HCT116 (cell line): Measurements from ENCODE around the gene AARS2. TPM values are rescaled to one million over a fixed set of nuclear protein-coding genes. Genes with fewer than 3 reads are reported as not detected.
"Not testable (repeated sequence)": the region's sequence is repeated elsewhere in the genome, so short reads cannot be mapped to it uniquely, and the experiment has no call there.

Experiments
- ATAC-seq: fragments of 200-7000 bp; cut with Tn5 transposase; 2 replicates; pipeline ENCODE4 v1.9.1; 2020; ENCODE audit warnings: mild to moderate bottlenecking, moderate library complexity
- BruUV-seq: library from RNA; stranded (reverse); fragments of 400-500 nt; replicated peaks from 2 replicates; lab custom pipeline; 2021; lab: Mats Ljungman, UMichigan
- CTCF ChIA-PET: fragments of 300-600 bp; sonication (Branson Sonifier 250); formaldehyde crosslinking; loops from one replicate; lab custom pipeline; 2021; ENCODE audit warnings: antibody characterized with exemption; lab: Charles Lee
- POLR2A ChIA-PET: fragments of 300-600, 350-600 bp; sonication (Branson Sonifier 250); formaldehyde crosslinking; loops from one replicate; lab custom pipeline; 2021; ENCODE audit warnings: antibody characterized with exemption; lab: Charles Lee
- RAD21 ChIA-PET, 2 experiments: fragments of 300-600 bp; sonication (Branson Sonifier 250); formaldehyde crosslinking; loops; one replicate each; lab custom pipeline; 2023; ENCODE audit warnings: low total read pairs in 2 of 2; ENCODE audit not compliant: uncharacterized antibody in 2 of 2, unreplicated experiment in 2 of 2, low non-redundant PET in 1 of 2; lab: Charles Lee
- DNase-seq: peaks from one replicate; pipeline ENCODE4 v3.0.0-alpha.2; 2010; ENCODE audit warnings: low read depth, low spot score
- H2AFZ ChIP-seq: fragments of 200-600 bp; shearing (Covaris generic), sonication (generic); 2 replicates; pipeline ENCODE4 v1.6.1; 2017; ENCODE audit warnings: low read depth, mixed run types, mixed read lengths, antibody characterized with exemption, low read length; ENCODE audit not compliant: poor library complexity, severe bottlenecking
- H3K27ac ChIP-seq: 2 replicates; pipeline ENCODE4 v1.5.1; 2012; ENCODE audit warnings: low read depth, low read length
- H3K27me3 ChIP-seq: fragments of 200-600 bp; sonication (generic); 2 replicates; pipeline ENCODE4 v1.6.1; 2016; ENCODE audit warnings: mixed run types, low read length, mixed read lengths; ENCODE audit not compliant: insufficient read depth
- H3K36me3 ChIP-seq, 2 experiments: fragments of 200-500 bp in 1 of 2; fragments of 200-600 bp in 1 of 2; sonication (Bioruptor generic) in 1 of 2; sonication (generic) in 1 of 2; 2 replicates each; pipeline versions ENCODE4 v1.5.1 to v1.6.1; 2014 to 2016; ENCODE audit warnings: low read length in 2 of 2, inconsistent platforms in 1 of 2, mixed read lengths in 1 of 2, mixed run types in 1 of 2; ENCODE audit not compliant: insufficient read depth in 2 of 2, control insufficient read depth in 1 of 2
- H3K4me1 ChIP-seq, 2 experiments: fragments of 200-600 bp in 1 of 2; sonication (generic) in 1 of 2; 2 replicates each; pipeline versions ENCODE4 v1.5.1 to v1.6.1; 2012 to 2017; ENCODE audit warnings: low read length in 2 of 2, inconsistent platforms in 1 of 2, mild to moderate bottlenecking in 1 of 2, mixed read lengths in 1 of 2, mixed run types in 1 of 2, moderate library complexity in 1 of 2; ENCODE audit not compliant: insufficient read depth in 2 of 2, control insufficient read depth in 1 of 2
- H3K4me2 ChIP-seq: fragments of 200-600 bp; sonication (generic); 2 replicates; pipeline ENCODE4 v1.6.1; 2017; ENCODE audit warnings: mixed run types, low read length, mixed read lengths
- H3K4me3 ChIP-seq, 2 experiments: fragments of 200-600 bp in 1 of 2; sonication (generic) in 1 of 2; replicated peaks in 1 of 2; 2 replicates each; pipeline ENCODE4 v1.5.1; 2011 to 2016; ENCODE audit warnings: low read length in 2 of 2, control low read depth in 1 of 2, low read depth in 1 of 2, mild to moderate bottlenecking in 1 of 2, mixed read lengths in 1 of 2, mixed run types in 1 of 2
- H3K79me2 ChIP-seq: fragments of 200-600 bp; sonication (generic); 2 replicates; pipeline ENCODE4 v1.6.1; 2017; ENCODE audit warnings: mild to moderate bottlenecking, mixed run types, low read length, moderate library complexity, mixed read lengths; ENCODE audit not compliant: insufficient read depth
- H3K9ac ChIP-seq: fragments of 200-600 bp; sonication (generic); 2 replicates; pipeline ENCODE4 v1.6.1; 2016; ENCODE audit warnings: low read length, mixed read lengths
- H3K9me2 ChIP-seq: fragments of 200-600 bp; sonication (generic), shearing (Covaris generic); 2 replicates; pipeline ENCODE4 v1.6.1; 2017; ENCODE audit warnings: mixed run types, mild to moderate bottlenecking, moderate library complexity; ENCODE audit not compliant: insufficient read depth
- H3K9me3 ChIP-seq, 2 experiments: fragments of 200-500 bp in 1 of 2; fragments of 200-600 bp in 1 of 2; sonication (Bioruptor generic) in 1 of 2; sonication (generic) in 1 of 2; 2 replicates each; pipeline ENCODE4 v1.6.1; 2014 to 2017; ENCODE audit warnings: low read length in 2 of 2, mixed read lengths in 2 of 2, inconsistent platforms in 1 of 2, low read depth in 1 of 2, mild to moderate bottlenecking in 1 of 2, mixed run types in 1 of 2, moderate library complexity in 1 of 2; ENCODE audit not compliant: control insufficient read depth in 1 of 2, insufficient read depth in 1 of 2
- H4K20me1 ChIP-seq: fragments of 200-600 bp; sonication (generic), shearing (Covaris generic); 2 replicates; pipeline ENCODE4 v1.6.1; 2017; ENCODE audit warnings: mixed run types, mild to moderate bottlenecking, moderate library complexity; ENCODE audit not compliant: insufficient read depth
- ATF3 ChIP-seq: IDR thresholded peaks from 2 replicates; pipeline ENCODE4 v1.6.1; 2012
- CBX3 ChIP-seq: IDR thresholded peaks from 2 replicates; pipeline ENCODE4 v1.6.1; 2012; ENCODE audit warnings: low read depth
- CTCF ChIP-seq, 3 experiments: fragments of 200-600 bp in 1 of 3; sonication (generic) in 1 of 3; IDR thresholded peaks in 2 of 3; conservative IDR thresholded peaks in 1 of 3; 2 replicates each; pipeline ENCODE4 v1.5.1; 2012 to 2017; ENCODE audit warnings: low read depth in 2 of 3, low read length in 2 of 3, antibody characterized with exemption in 1 of 3, borderline replicate concordance in 1 of 3, control low read depth in 1 of 3, mild to moderate bottlenecking in 1 of 3, mixed read lengths in 1 of 3, mixed run types in 1 of 3, moderate library complexity in 1 of 3; ENCODE audit not compliant: insufficient read depth in 1 of 3
- EGR1 ChIP-seq: IDR thresholded peaks from 2 replicates; pipeline ENCODE4 v1.6.1; 2012; ENCODE audit warnings: low read depth
- ELF1 ChIP-seq: IDR thresholded peaks from 2 replicates; pipeline ENCODE4 v1.6.1; 2012; ENCODE audit warnings: low read depth, borderline replicate concordance
- EZH2 ChIP-seq: fragments of 200-600 bp; sonication (generic); IDR thresholded peaks from 2 replicates; pipeline ENCODE4 v1.6.1; 2017; ENCODE audit warnings: antibody characterized with exemption, mixed run types
- FOSL1 ChIP-seq: IDR thresholded peaks from 2 replicates; pipeline ENCODE4 v1.6.1; 2012; ENCODE audit warnings: low read depth
- JUND ChIP-seq: IDR thresholded peaks from 2 replicates; pipeline ENCODE4 v1.6.1; 2012
- MAX ChIP-seq: IDR thresholded peaks from 2 replicates; pipeline ENCODE4 v1.6.1; 2012
- POLR2AphosphoS5 ChIP-seq: IDR thresholded peaks from 2 replicates; pipeline ENCODE4 v1.6.1; 2011; ENCODE audit warnings: mild to moderate bottlenecking, low read depth, low read length, moderate library complexity
- RAD21 ChIP-seq: IDR thresholded peaks from 2 replicates; pipeline ENCODE4 v1.6.1; 2012; ENCODE audit warnings: low read depth, mild to moderate bottlenecking
- SIN3A ChIP-seq: IDR thresholded peaks from 2 replicates; pipeline ENCODE4 v1.6.1; 2012; ENCODE audit warnings: low read depth
- SP1 ChIP-seq: IDR thresholded peaks from 2 replicates; pipeline ENCODE4 v1.6.1; 2012; ENCODE audit warnings: low read depth
- SRF ChIP-seq: IDR thresholded peaks from 2 replicates; pipeline ENCODE4 v1.6.1; 2012; ENCODE audit warnings: low read depth
- YY1 ChIP-seq: IDR thresholded peaks from 2 replicates; pipeline ENCODE4 v1.6.1; 2011; ENCODE audit warnings: low read length, low read depth, moderate library complexity, mild to moderate bottlenecking; ENCODE audit not compliant: insufficient replicate concordance; ENCODE audit errors: extremely low read depth
- ZBTB33 ChIP-seq: IDR thresholded peaks from 2 replicates; pipeline ENCODE4 v1.6.1; 2011; ENCODE audit warnings: mild to moderate bottlenecking, low read length, moderate library complexity; ENCODE audit not compliant: insufficient replicate concordance; ENCODE audit errors: extremely low read depth
- ZFX ChIP-seq: fragments of 450-650 bp; IDR thresholded peaks from 2 replicates; pipeline ENCODE4 v1.6.1; 2017
- ZNF274 ChIP-seq: fragments of 200-500 bp; sonication (Bioruptor generic); IDR thresholded peaks from 2 replicates; pipeline ENCODE4 v1.6.1; 2014; ENCODE audit warnings: mild to moderate bottlenecking, low read depth, low read length, inconsistent platforms
- intact Hi-C: fragments of 100-400 bp; cut with micrococcal nuclease; formaldehyde crosslinking; loops from 2 replicates; pipeline ENCODE4 v1.10.0; 2022
- total RNA-seq: library from RNA; stranded (reverse); gene quantifications from one replicate; pipeline ENCODE4 v1.2.1, GENCODE V29; 2021; ENCODE audit not compliant: unreplicated experiment

AARS2 gene
- total RNA-seq, 1 experiment from 2014 or later: 14.9 TPM

- ATAC-seq, H3K36me3 ChIP-seq, POLR2A ChIA-PET, RAD21 ChIA-PET, H3K9me3 ChIP-seq, intact Hi-C loops, H2AFZ ChIP-seq, H3K9me2 ChIP-seq, H3K27me3 ChIP-seq, H3K79me2 ChIP-seq, H4K20me1 ChIP-seq, H3K4me1 ChIP-seq, BruUV-seq, DNase-seq, H3K4me2 ChIP-seq, CTCF ChIA-PET, H3K9ac ChIP-seq, H3K4me3 ChIP-seq, H3K27ac ChIP-seq: not testable (repeated sequence)
Observed at GRCh38 chr6:44346818-44347217, 33.7 kb upstream of the AARS2 start.

GRCh38 chr6:44342489-44342888 lies 29.3 kb upstream of the AARS2 start, which contains the start of gene SPATS1:
TSS of gene SPATS1 (plus strand) at chr6:44342650. CDS start at chr6:44343096, 446 bp downstream.
- CTCF ChIA-PET: interaction anchor here (1.2 to 1.4 kb wide), 2 partner anchors 11 to 74 kb away, joined by 3 to 4 read pairs; no protein-coding TSS in a partner anchor
- RAD21 ChIA-PET: no interaction called here
- POLR2A ChIA-PET: no interaction called here

More at GRCh38 chr6:44342489-44342888, 29.3 kb upstream of the AARS2 start, which contains the start of gene SPATS1:
- BruUV-seq: no TSS peak
- Histone ChIP-seq H3K9me2 (no peaks in the 10 kb centered on the region), H3K9me3 (no peaks in the 10 kb centered on the region), H4K20me1 (no peaks in the 10 kb centered on the region), H2AFZ (no peak within 1 kb of the TSS), H3K27me3 (peaks cover 10% of the 10 kb centered on the region; the same call in 1 of the 2 replicates), H3K79me2 (no peaks in the 10 kb centered on the region), H3K4me1 (no peaks in the 10 kb centered on the region), H3K27ac (no peak within 1 kb of the TSS), H3K36me3 (no peaks in the 10 kb centered on the region), H3K4me3 (no peak within 1 kb of the TSS), H3K9ac (no peak within 1 kb of the TSS), H3K4me2 (no peak within 1 kb of the TSS)
- intact Hi-C loops: no loop called here
- ATAC-seq (no peak), DNase-seq (no peak)
- TF ChIP-seq JUND (no peak), FOSL1 (no peak), ELF1 (no peak), MAX (no peak), SP1 (no peak), SIN3A (no peak), ATF3 (no peak), POLR2AphosphoS5 (no peak), RAD21 (no peak), CTCF (IDR thresholded peaks at IDR 0.05 in 2 of 3, conservative IDR thresholded peaks at IDR 0.05 in 1 of 3; ENCODE audit: borderline replicate concordance in 1 of 3, insufficient read depth in 1 of 3, low read depth in 2 of 3, low read length in 2 of 3) (no peak), YY1 (no peak), ZBTB33 (no peak), EZH2 (no peak), SRF (no peak), ZFX (no peak), ZNF274 (no peak), CBX3 (no peak), EGR1 (no peak)
